ENCODE data around the gene KDM5B. TPM values are rescaled to one million over a fixed set of nuclear protein-coding genes. Genes with fewer than 3 reads are reported as not detected.

KDM5B gene
- total RNA-seq, 1 experiment from 2014 or later, result 44.6 TPM

DNA sequence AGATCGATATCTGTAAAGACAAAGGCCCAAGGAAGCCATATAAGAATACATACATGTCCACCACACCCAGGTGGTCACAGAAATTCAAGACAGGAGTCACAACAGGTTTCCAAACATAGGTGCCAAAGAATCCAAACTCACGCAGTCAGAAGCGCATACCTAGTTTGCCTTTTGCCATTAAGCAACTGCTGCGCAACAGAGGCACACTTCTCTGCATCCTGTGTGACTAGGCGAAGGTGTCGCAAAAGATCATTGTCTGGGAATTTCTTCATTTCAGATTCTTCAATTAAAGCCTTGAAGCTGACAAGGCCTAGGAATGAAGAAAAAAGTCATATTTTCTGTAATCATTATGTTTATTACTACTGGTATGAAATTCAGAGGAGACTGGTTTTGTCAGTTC is 65.7 kb downstream of the KDM5B start:
- no peak overlapping the region for H3K9ac ChIP-seq (ENCODE audit: low read length)

DNA sequence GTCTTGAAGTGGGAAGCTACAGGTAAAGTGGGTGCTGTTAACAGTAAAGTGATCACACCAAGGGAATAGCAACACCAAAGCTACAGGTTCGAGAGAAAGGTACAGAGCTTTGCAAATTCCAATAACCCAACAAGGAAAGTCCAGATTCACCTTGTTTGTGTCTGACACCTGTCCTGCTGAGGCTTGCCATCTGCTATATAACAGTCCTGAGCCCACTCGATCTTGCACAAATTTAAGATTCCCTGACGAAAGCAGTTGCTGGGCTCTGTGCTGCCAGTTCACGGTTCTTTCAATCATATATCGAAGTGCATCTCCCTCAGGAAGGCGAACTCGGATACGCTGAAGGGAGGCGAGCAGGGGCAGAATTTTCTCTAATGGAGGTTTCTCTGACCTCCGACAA is 75.0 kb downstream of the KDM5B start:
- Histone ChIP-seq H3K27me3 (ENCODE audit: insufficient read depth, low read length) (no peaks in the 10 kb centered on the region), H3K9me3 (ENCODE audit: control insufficient read depth in 1 of 2, insufficient read depth in 1 of 2, low read depth in 1 of 2, low read length in 2 of 2) (no peaks in the 10 kb centered on the region), H3K9me2 (ENCODE audit: insufficient read depth) (no peaks in the 10 kb centered on the region), H3K4me3 (replicated peaks in 1 of 2; ENCODE audit: low read depth in 1 of 2, low read length in 2 of 2) (no peak overlapping the region), H3K9ac (ENCODE audit: low read length) (no peak overlapping the region), H3K79me2 (ENCODE audit: insufficient read depth, low read length) (no peaks in the 10 kb centered on the region), H2AFZ (ENCODE audit: low read depth, low read length, poor library complexity, severe bottlenecking) (no peak overlapping the region), H3K36me3 (ENCODE audit: control insufficient read depth in 1 of 2, insufficient read depth in 2 of 2, low read length in 2 of 2) (peaks cover 8 to 52% of the 10 kb centered on the region in 2 experiments; a peak in 3 of 4 replicates), H3K27ac (ENCODE audit: low read depth, low read length) (no peak overlapping the region), H3K4me1 (ENCODE audit: control insufficient read depth in 1 of 2, insufficient read depth in 2 of 2, low read length in 2 of 2) (no peaks in the 10 kb centered on the region), H3K4me2 (ENCODE audit: low read length) (no peak overlapping the region), H4K20me1 (ENCODE audit: insufficient read depth) (no peaks in the 10 kb centered on the region)
- CTCF ChIA-PET, result no interaction called here
- DNase-seq (ENCODE audit: low read depth, low spot score), result no peak
- no TSS peak for BruUV-seq (replicated peaks)
- intact Hi-C loops (cut with micrococcal nuclease), result no loop called here
- RAD21 ChIA-PET (ENCODE audit: low non-redundant PET in 1 of 2, low total read pairs in 2 of 2, uncharacterized antibody in 2 of 2, unreplicated experiment in 2 of 2), result no interaction called here
- ATAC-seq, result no peak
- POLR2A ChIA-PET, result no interaction called here
- TF ChIP-seq, protein P1, sequence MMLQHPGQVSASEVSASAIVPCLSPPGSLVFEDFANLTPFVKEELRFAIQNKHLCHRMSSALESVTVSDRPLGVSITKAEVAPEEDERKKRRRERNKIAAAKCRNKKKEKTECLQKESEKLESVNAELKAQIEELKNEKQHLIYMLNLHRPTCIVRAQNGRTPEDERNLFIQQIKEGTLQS (IDR thresholded peaks at IDR 0.05), result no peak
- TF ChIP-seq, protein P2, sequence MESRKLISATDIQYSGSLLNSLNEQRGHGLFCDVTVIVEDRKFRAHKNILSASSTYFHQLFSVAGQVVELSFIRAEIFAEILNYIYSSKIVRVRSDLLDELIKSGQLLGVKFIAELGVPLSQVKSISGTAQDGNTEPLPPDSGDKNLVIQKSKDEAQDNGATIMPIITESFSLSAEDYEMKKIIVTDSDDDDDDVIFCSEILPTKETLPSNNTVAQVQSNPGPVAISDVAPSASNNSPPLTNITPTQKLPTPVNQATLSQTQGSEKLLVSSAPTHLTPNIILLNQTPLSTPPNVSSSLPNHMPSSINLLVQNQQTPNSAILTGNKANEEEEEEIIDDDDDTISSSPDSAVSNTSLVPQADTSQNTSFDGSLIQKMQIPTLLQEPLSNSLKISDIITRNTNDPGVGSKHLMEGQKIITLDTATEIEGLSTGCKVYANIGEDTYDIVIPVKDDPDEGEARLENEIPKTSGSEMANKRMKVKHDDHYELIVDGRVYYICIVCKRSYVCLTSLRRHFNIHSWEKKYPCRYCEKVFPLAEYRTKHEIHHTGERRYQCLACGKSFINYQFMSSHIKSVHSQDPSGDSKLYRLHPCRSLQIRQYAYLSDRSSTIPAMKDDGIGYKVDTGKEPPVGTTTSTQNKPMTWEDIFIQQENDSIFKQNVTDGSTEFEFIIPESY (IDR thresholded peaks at IDR 0.05; ENCODE audit: extremely low read depth, insufficient replicate concordance, low read length), result no peak
- TF ChIP-seq EZH2phosphoT487 (IDR thresholded peaks at IDR 0.05; ENCODE audit: borderline replicate concordance) (no peak), SIN3A (IDR thresholded peaks at IDR 0.05; ENCODE audit: low read depth) (no peak), POLR2A (IDR thresholded peaks at IDR 0.05; ENCODE audit: borderline replicate concordance, extremely low read depth, insufficient read depth, insufficient read length) (no peak), FOSL1 (IDR thresholded peaks at IDR 0.05; ENCODE audit: low read depth) (no peak), EZH2 (IDR thresholded peaks at IDR 0.05) (no peak), CEBPB (IDR thresholded peaks at IDR 0.05; ENCODE audit: low read depth) (no peak)

More for the DNA sequence above, 65.7 kb downstream of the KDM5B start:
- H3K9me2 ChIP-seq (ENCODE audit: insufficient read depth), result no peaks in the 10 kb centered on the region
- BruUV-seq (replicated peaks), result no TSS peak
- H3K27me3 ChIP-seq (ENCODE audit: insufficient read depth, low read length), result no peaks in the 10 kb centered on the region
- H4K20me1 ChIP-seq (ENCODE audit: insufficient read depth), result no peaks in the 10 kb centered on the region
- intact Hi-C loops (cut with micrococcal nuclease), result no loop called here
- no peaks in the 10 kb centered on the region for H3K9me3 ChIP-seq (ENCODE audit: control insufficient read depth in 1 of 2, insufficient read depth in 1 of 2, low read depth in 1 of 2, low read length in 2 of 2)
- H3K4me2 ChIP-seq (ENCODE audit: low read length), result no peak overlapping the region
- CTCF ChIA-PET, result no interaction called here
- H2AFZ ChIP-seq (ENCODE audit: low read depth, low read length, poor library complexity, severe bottlenecking), result no peak overlapping the region
- no peaks in the 10 kb centered on the region for H3K4me1 ChIP-seq (ENCODE audit: control insufficient read depth in 1 of 2, insufficient read depth in 2 of 2, low read length in 2 of 2)
- TF ChIP-seq, protein P3, sequence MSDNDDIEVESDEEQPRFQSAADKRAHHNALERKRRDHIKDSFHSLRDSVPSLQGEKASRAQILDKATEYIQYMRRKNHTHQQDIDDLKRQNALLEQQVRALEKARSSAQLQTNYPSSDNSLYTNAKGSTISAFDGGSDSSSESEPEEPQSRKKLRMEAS (IDR thresholded peaks at IDR 0.05), result no peak
- TF ChIP-seq POLR2AphosphoS5 (IDR thresholded peaks at IDR 0.05; ENCODE audit: low read depth, low read length) (no peak), ZNF274 (IDR thresholded peaks at IDR 0.05; ENCODE audit: low read depth, low read length) (no peak), SRF (IDR thresholded peaks at IDR 0.05; ENCODE audit: low read depth) (no peak), RAD21 (IDR thresholded peaks at IDR 0.05; ENCODE audit: low read depth) (no peak)
- TF ChIP-seq, protein P2 (IDR thresholded peaks at IDR 0.05; ENCODE audit: extremely low read depth, insufficient replicate concordance, low read length), result no peak
- H3K79me2 ChIP-seq (ENCODE audit: insufficient read depth, low read length), result no peaks in the 10 kb centered on the region
- no peak for DNase-seq (ENCODE audit: low read depth, low spot score)
- ATAC-seq, result no peak
- peaks cover 20 to 29% of the 10 kb centered on the region in 2 experiments; a peak in 2 of 4 replicates for H3K36me3 ChIP-seq (ENCODE audit: control insufficient read depth in 1 of 2, insufficient read depth in 2 of 2, low read length in 2 of 2)
- RAD21 ChIA-PET (ENCODE audit: low non-redundant PET in 1 of 2, low total read pairs in 2 of 2, uncharacterized antibody in 2 of 2, unreplicated experiment in 2 of 2), result no interaction called here
- H3K27ac ChIP-seq (ENCODE audit: low read depth, low read length), result no peak overlapping the region
- POLR2A ChIA-PET, result no interaction called here
- no peak overlapping the region for H3K4me3 ChIP-seq (replicated peaks in 1 of 2; ENCODE audit: low read depth in 1 of 2, low read length in 2 of 2)

Measured in HCT116 (cell line).